ENCODE measurements around the gene SLC31A1.

Gene SLC31A1

DNA sequence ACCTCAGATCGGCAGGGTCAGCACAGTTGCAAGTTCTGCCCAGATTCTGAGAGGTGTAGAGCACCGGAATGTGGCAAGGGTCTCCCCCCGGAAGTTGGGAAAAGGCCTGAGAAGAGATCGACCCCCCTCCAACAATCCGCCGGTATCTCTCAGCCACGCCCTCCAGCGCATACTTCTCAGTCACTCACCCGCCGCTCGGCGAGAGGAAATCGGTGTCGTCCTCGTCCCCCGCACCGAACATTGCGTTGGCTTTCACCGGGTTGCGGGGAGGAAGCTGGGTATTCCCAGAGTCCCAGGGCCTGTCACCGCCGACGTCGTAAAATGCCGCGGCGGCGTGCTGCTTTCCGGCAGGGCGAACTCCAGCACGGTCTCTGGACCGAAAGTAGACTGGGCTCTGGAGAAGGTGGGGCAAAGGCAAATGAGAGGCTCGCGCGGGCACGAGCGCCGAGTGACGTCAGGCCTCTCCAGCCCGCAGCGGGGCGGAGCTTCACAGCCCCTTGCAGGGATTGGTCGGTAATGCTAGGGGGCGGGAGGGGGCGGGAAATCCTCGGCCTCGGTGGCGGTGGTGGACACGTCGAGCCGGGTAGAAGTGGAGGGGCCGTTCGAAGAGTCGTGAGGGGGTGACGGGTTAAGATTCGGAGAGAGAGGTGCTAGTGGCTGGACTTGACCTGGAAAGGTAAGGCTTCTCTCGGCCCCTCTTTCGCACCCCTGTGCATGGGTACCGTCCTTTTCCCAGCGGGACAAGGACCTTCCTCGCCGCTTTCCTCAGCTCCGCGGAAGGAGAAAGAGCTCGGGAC, at the start of gene SLC31A1, which contains the start of gene FKBP15:
TSS of gene SLC31A1 (plus strand) at position 542 of the 797 bp plus-strand sequence. CDS start 34,605 bp downstream, outside the sequence.
TSS of gene FKBP15 (minus strand) at position 275 of the 797 bp plus-strand sequence. CDS start at position 241, 34 bp downstream.
- DNase-seq: peak; percentile 98

GRCh38 chr9:113173341-113173740, 48.0 kb upstream of the SLC31A1 start:
- no peak for DNase-seq

- DNase-seq: no peak
These were observed 44.5 kb upstream of the SLC31A1 start for GRCh38 chr9:113176803-113177202.

DNA sequence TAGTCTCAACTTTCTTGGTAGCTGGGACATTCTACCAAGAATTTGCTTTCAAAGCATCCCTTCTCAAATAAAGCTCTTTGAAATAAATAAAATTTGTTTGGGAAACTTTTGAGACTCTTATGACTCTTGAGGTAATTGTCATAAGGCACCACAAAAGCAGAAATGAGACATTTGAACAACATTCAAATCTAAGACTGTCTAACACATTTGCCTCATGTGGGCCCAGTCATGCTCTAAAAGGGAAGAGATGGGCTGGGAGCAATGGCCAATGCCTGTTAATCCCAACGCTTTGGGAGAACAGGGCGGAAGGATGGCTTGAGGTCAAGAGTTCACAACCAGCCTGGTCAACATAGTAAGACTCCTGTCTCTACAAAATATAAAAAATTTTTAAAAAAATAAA, 44.1 kb upstream of the SLC31A1 start:
- no peak for DNase-seq

DNA sequence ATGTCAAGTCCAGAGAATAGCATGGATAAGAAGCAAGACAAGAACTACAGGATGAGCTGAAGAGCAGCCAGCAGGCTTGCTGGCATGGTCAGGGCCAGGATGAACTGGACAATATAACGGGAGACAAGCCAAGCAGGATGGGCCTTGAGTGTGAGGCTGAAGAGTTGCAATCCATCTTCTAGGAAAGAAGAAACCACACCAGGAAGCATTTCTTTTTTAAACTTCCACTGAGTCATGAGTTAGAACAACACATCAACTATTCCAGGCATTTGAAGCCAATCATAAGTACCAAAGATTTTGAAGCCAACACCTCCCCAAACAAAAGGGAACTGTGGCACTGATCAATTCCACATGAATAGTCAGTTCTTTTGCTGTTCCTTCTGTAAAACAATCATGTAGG, 43.3 kb upstream of the SLC31A1 start:
- DNase-seq: no peak

- no peak for DNase-seq
These were observed 41.5 kb upstream of the SLC31A1 start for GRCh38 chr9:113179839-113180238.

- DNase-seq: no peak
These were observed 40.2 kb upstream of the SLC31A1 start for GRCh38 chr9:113181165-113181564.

DNA sequence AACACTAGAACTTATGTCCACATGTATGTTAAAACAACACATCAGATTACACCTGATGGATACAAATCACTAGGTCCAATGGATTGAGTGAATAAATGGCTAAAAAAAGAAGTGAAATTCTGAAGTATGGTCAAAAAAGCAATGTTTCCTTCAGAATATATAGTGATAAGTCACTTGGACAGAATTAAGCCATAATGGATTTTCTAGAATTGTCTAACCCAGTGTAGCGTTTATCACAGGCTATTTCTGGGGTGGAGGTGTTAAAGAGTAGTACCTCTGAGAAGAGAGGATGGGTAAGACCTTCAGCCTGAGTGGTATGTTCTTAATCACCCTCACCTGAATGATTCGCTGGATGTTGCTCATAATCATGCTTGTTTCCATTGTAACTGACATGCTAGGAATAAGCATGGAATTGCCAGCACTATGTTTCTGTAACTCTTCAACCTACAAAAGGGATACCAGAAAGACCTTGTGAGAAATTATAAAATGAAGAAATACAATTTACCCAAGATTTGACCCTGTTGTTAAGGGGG, 37.3 kb upstream of the SLC31A1 start:
- no peak for DNase-seq

DNA sequence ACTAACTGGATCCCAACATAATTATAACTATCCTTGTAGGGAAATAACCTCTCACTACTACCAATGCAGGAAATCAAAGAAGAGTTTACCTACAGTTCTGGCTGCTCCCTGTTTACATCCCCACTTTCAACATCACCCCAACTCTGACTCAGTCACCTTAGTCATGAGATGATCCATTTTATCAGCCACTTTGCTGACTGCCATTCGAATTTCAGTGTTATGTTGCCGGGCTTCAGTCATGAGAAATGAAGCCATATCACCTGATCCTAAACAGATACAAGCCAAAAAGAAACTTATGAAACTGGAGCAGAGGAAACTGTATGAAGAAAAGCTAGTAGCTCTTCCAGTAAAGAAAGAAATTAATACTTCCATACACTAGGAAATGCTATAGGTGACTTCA, 36.8 kb upstream of the SLC31A1 start:
- no peak for DNase-seq

DNA sequence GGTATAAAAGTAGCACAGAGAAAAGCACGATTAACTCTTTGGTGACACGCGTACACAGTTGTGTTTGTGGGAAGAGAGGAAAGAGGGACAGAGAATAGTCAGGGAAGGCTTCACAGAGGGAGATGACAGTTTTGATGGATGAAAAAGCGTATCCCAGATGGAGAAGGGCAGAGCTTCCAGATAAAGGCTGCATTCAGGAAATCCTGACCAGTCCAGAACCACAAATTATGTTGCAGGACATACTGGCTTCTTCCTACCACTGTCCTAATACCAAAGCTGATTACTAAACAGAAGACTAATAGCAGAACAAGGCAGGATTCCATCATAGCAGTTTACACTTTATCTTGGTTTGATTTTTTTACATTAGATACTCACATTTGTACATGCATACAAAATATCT, 36.1 kb upstream of the SLC31A1 start:
- DNase-seq: no peak

DNA sequence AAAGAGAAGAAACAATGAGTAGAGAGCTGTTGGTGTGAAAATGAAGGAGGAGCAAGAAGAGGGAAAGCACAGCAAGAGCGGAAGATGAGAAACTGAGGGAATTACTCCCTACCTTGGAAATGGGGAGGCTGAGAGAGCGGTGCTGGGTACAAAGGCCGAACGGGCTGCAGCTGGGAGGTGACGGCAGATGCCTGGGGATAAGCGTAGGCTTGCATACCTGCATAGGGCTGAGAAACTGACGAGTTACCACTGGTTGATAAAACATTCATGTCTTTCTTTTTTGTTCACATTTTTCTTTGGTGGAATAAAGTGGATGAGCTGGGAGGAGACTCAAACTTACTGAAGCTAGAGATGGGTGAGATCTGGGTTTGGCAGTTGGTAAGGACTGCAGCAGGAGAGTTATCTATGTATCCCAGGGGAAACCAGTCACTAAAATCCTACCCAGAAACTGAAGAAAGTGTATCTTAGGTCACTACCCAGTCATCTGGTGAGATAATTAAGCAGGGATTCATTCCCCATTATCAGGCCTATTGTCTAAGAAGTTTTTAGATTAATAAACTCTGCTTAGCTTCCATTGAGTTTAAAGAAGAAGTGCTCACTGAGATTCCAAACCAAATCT, 35.1 kb upstream of the SLC31A1 start:
- no peak for DNase-seq

DNA sequence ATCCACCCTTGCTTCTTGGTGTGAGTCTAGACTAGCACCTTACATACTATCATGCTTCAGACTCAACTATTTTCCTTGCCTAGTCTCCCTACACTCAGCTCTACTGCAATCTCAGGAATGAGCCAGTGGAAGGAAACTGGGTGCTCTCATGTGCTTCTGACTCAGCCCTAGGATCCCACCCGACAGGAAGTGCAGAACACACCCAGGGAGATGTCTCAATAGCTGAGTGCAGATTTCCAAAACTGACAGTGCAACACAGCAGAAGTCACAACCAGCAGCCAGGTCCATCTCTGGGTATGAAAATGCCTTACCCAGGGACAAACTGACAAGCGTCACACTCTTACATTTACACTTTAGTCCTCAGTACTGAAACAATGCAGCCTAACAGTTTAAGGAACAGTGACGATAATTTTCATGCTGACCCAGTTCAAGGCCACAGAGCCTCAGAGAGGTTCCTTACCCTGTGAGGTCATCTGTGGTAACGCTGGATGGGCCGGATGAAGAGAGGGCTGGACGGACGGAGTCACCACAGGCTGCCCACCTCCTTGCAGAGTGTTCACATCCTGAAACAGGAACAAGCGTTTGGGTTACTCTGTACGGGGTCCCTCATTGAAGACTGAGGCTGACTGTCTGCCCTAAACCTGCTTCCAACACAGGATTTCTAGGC, 33.3 kb upstream of the SLC31A1 start:
- DNase-seq: no peak

- no peak for DNase-seq
These were observed 28.9 kb upstream of the SLC31A1 start for GRCh38 chr9:113192455-113192854.

DNA sequence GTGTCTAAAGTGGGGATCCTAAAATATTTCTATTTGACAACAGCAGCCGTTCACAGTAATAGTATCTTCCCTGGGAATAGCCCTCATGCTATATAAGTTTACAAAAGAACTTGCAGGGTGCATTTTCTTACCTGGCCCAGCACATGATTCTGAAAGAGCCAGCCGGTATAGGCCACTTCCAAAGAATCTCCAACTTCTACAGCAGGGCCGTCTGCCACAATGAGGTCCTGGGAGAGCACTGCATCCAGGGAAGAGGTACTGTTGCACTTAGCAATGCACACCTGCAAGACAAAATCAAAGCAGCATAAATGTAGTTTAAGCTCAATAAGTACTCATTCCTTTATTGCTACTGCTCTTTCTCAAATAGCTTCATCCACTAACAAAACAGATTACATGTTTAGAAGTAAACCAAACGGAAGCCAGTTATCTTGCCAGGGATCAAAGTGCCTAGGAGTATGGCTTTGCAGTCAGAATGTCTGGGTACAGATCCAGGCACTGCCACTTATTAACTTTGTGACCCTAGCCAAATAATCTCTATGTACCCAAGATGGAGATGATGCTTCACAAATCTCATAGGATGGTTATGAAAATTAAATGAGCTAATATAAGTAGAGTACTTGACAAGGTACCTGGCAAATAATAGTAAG, 21.5 kb upstream of the SLC31A1 start:
- DNase-seq: no peak

DNA sequence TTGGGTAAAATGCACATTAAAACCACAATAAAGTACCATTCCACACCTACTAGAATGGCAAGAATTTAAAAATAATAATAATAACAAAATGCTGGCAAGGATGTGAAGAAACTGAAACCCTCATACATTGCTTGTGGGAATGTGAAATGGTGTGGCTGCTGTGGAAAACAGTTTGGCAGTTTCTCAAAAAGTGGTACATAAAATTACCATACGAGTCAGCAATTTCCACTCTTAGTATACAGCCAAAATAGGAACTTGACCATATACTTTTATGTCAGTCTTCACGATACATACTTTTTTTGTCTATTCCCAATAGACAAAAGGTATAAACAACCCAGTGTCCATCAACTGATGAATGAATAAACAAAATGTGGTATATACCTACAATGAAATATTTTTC, 15.9 kb upstream of the SLC31A1 start:
- no peak for DNase-seq

- DNase-seq: no peak
These were observed 15.5 kb upstream of the SLC31A1 start for GRCh38 chr9:113205861-113206260.

- DNase-seq: no peak
These were observed 10.5 kb upstream of the SLC31A1 start for GRCh38 chr9:113210815-113211214.

DNA sequence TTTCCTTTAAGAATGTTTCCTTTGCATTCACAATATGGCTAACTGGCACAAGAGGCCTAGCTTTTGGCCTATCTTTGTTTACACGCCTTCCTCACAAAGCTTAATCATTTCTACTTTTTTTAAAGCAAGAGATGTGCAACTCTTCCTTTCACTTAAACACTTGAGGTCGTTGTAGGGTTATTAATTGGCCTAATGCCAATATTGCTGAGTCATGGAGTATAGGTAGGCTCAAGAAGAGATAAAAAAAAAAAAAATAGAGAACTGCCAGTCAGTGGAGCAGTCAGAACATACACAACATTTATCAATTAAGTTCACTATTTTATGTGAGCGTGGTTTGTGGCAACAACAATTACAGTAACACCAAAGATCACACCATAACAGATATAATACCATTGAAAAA, 6.2 kb upstream of the SLC31A1 start:
- peak; percentile 11 for DNase-seq

DNA sequence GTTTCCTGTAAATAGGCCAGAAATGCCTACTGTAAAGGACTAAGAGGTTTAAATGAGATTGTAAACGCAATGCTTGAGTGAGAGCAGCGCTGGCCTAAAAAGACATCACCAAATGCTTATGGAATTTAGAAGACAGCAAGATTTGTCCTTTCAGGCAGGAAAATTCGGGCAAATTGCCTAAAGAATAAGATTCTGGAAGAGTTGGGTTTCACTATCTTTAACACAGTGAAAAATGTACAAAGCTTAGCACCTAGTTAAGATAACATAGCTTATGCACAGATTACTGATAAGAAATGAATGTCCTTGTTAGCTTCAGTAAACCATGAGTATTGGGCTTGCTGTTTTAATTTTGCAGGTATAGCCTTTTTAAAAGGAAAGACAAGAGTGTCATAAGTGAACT, 4.9 kb upstream of the SLC31A1 start:
- DNase-seq: no peak

GRCh38 chr9:113219186-113219936, 2.0 kb upstream of the SLC31A1 start:
- no peak for DNase-seq

GRCh38 chr9:113219969-113220368, 1.4 kb upstream of the SLC31A1 start:
- no peak for DNase-seq

DNA sequence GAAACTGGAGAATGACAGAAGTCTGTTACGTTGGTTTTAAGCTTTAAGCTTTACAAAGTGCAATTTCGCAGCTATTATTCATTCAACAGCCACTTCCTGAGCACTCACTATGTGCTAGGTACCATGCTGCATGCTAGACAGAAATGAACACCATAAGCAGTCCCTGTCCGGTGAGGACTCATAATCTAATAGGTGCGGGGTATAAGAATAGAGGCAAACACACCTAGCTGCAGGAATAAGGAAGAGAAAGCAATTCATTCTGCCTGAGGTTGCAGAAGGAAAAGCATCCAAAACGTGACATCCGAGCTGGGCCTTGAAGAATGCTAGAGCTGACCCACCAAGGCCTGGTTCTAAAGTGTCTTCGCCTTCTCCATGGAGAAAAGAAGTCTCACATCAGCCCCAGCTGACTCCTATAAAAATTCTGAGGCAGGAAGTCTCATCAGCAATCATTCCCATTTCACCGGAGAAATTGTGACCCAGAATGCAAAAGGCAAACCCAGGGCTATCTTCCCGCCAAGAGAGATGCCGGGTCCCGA, 809 bp upstream of the SLC31A1 start:
- DNase-seq: no peak

Measured in NCI-H82 (cell line).